COLO668 (cell line): ENCODE results near the gene DNAJC13.

Experiments
- DNase-seq: peaks from one replicate; lab custom pipeline; 2025; ENCODE audit not compliant: unreplicated experiment; lab: John Stamatoyannopoulos, UW

The DNAJC13 gene

DNA sequence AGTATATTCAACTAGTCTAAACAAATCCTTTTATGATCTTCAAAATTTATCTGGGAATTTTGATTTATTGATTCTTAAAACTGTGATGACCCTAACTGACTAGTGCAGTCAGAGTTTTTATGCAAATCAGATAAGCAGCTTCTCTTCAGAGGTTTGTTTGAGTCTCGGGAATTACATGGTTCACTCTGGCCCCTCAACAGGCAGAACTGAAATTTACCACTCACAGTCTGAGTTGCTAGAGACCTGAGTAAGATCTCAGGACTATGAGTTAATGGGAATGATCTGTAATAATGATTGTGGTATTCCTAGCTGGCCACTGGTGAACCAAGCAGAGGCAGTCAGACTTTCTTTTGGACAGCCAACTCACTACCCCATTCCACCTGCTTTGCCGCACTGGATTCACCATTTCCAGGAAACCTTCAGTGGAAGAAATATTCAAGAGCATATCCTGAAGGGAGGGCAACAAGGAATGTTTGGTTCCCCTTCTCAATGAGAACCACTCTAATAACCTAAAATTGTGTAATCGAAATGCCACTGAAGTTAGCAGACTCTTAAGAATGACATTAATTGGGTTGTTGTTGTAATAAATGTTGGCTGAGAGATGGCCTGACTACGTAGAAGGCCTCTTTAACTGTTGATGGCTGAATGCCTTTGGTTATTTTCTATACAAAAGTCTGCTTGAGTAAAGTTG is 11.5 kb upstream of the DNAJC13 start:
- DNase-seq, result no peak

DNA sequence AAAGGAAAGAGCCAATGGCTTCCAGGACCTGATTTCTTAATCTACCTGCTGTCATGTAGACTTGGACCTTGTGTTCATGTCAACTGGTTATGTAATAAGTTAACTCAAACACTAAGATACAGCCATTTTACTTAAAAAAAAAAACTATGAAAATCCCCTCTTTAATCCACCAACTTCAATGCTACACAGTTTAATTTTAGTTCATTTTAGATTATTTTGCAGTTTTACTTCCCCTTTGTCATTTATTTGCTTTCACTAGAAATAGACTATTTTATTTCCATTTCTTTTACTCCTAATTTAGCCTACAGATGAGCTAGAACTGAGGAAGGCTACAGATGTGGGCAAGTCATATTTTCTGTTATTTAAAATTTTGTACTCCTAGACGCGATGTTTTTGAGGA is 10.7 kb upstream of the DNAJC13 start:
- DNase-seq, result no peak

DNA sequence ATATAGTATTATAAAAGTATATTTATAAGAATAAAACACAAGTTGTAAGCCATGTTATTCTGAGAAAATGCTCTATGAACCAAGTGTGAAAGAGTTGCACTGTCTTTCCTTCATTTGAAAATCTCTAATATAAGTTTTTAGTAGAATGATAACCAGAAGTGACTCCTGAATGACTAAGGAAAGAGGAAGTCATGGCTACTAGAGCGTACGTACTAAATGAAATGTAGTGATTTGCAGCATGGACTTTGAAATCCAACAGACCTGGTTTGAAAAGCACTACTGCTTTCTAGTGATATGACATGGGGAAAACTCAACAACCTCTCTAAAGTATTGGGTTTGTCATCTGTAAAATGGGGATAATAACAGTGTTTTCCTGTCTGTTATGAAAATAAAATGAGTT is 10.3 kb upstream of the DNAJC13 start:
- DNase-seq, result no peak

DNA sequence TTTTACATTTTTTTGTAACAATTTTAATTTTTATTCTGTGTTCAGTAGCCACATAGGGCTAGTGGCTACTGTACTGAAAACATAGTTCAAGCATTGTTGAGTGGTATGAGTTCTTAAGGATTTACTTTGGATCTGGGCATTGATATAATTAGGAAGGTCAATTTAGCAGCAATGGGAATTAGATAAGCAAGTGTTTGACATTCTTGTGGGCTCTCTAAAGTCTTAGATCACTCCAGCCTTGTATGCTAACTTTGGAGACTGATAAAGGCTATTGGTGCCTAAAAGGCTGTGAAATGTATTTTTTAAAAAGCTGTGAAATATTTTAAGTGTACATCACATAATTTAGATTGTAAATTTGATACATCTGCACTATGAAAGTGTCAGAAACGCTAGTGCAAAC is 2.5 kb upstream of the DNAJC13 start:
- no peak for DNase-seq

DNA sequence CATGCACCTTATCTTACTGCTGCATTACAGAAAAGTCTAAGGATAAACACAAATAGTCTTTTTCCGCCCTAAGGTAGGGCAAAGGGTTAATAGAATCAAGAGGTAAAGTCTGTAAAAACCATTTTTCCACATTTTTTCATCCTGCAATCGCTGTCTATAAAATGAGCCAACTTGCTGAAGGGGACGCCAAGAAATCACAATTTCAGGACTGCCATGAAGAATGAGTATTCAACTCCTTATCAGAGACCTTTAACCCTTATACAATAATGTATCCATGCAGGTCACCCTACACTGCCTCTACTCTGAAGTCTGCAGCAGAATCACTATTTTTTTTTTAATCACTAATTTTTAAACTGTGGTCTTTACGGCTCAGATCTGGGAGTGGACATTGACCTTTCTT is 1.1 kb upstream of the DNAJC13 start:
- DNase-seq, result no peak

DNA sequence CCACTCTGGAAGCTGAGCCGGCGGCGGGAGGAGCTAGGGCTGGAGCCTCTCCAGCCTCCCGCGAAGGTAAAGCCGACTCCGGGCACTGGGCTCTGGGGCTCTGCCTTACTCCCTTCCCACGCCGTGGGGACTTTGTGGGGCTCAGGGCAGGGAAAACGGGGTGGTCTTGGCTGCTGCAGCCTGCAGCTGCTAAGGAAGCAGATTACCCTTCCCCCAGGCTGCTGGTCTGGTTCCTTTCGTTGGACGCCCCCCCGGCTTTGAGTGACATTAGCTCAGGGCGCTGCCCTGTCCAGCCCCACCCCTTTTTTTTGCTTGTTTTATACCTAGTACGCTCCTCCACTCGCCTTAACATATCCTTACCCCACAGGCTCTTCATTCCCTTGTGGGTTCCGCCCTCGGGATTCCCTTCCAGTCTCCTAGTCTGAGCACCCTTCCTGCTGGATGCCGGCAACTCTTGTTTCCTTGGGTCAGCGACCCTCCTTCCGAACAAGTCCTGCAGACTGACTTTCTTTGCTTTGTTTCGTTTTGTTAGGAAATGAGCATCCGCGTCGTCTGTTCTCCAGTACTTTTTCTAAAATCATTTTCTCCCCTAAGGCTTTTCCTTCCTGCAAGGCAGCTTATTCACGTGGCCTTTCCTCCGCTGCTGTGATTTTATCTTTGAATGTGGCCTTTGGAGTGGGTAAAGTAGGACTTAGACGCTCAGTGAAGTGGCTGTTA is 551 bp downstream of the DNAJC13 start:
- peak; percentile 33 for DNase-seq

DNA sequence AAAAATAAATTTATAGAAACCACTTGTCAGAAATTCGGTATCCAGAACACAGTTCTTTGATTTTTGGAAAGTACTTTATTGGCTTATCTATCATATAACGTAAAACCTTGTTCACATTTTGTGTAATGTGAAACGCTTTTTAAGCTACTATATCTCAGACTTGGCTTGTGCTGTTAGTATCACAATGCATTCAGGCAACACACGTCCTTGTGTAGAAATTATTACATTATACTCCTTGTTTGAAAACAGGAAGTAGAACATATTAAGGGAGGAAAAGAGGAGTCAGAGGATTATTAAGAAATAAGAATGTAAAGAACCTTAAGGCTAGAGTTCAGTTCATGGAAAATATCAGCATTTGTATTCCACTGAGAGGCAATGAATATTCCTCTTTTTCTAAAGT is 1.6 kb downstream of the DNAJC13 start:
- DNase-seq, result no peak

DNA sequence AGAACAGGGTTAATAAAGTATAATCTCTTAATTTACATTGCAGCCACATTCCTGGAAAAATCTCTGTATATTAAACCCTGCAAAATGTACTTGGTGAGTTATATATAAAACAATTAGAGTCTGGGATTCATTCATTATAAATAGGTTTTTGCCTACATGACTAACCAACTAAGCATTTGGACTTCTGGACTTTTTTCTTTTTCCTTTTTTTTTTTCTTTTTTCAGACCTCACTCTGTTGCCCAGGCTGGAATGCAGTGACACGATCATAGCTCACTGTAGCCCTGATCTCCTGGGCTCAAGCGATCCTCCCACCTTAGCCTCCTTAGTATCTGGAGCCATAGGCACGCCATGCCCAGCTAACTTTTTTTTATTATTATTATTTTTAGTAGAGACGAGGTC is 4.5 kb downstream of the DNAJC13 start:
- DNase-seq, result no peak

DNA sequence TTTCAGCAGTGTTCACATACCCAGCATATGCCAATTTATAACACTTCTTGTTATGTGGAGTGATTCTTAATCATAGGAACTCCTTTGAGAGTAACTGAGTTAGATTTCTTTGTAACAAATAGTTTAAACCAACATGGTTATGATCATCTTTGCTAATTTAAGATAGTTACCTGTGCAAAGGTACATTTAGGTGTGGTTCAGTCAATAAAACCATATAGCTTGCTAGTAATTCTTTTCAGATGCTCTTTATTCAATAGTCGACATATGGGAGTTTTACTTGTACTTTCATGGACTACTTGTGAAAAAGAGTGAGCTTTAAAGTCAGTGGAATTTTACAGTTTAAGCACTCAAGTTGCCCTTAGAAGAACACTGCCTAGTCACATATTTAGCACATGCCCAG is 5.2 kb downstream of the DNAJC13 start:
- no peak for DNase-seq

DNA sequence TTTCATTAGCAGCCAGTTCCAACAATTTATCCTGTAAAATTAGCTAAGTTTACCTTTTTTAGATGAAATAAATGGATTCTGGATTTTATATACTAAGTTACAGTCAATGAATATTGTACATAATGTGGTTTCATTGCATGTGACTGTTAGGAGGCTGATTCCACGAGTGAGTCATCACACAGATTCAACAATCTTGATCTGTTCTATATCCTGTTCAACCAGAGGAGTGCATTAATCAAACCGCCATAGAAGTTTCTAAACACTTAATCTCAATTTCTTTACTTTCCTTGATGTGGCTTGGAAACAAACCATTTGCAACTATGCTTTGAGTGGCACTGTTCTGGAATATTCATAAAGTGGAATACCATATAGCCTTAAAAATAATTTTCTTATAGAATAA is 15.3 kb downstream of the DNAJC13 start:
- no peak for DNase-seq

DNA sequence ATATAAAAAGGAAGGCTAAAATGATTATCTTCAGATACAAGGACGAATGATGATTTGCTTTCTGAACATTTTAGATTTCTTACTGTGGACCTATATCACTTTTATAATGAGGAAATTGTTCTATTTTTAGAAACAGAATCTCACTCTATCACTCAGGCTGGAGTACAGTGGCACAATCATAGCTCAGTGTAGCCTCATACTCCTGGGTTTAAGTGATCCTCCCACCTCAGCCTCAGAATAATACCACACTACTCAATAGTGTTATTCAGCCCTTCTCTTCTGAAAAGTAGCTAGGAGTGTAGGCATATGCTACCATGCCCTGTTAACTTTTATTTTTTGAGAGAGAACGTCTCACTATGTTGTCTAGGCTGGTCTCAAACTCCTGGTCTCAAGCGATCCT is 15.8 kb downstream of the DNAJC13 start:
- no peak for DNase-seq

DNA sequence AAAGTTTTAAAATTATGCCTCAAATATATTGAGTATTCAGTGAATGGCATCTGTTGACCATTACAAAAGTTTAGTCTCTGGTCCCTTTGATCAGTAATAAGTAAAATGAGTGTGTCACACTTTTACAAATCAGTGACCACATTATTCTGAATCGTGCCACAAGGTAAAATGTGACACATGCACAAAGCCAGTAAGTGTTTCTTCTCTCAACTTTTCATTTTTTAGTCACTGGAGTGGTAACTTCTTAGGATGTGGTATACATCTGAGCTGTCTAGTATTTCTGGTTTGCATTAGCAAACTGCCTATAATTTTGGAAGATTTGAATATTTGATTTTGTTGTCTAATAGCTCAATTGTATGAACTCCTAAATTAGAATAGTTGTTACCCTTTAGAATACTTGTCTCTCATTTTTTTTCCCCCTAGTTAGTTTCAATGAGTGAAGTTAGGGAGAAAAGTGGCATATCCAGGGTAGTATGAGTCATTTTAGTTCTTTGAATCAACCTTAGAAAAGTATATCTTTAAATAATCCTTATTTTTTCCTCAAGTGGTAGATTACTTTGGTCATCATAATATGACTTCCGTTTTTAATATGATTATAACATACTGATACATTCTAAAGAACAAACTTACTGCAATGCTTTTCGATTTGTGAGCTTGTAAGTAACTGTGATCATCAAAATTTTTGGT is 18.1 kb downstream of the DNAJC13 start:
- no peak for DNase-seq

DNA sequence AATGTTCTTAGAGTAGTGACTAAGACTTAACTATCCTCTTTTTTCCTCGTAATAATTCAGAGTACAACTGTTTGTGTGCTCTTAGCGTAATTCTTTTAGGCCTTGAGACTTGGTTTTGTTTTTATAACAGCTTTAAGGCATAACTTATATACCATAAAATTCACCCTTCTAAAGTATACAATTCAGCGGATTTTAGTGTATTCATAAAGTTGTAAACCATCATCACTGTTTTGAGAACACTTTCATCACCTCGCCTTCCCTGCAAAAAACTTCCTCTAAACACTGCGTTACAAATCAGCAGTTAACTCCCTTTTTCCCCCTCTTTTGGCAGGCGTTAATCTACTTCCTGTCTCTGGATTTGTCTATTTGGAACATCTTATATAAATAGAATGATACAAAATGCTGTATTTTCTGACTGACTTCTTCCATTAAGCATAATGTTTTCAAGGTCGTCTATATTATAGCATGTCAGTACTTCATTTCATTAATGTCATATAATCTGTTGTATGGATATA is 18.7 kb downstream of the DNAJC13 start:
- no peak for DNase-seq

DNA sequence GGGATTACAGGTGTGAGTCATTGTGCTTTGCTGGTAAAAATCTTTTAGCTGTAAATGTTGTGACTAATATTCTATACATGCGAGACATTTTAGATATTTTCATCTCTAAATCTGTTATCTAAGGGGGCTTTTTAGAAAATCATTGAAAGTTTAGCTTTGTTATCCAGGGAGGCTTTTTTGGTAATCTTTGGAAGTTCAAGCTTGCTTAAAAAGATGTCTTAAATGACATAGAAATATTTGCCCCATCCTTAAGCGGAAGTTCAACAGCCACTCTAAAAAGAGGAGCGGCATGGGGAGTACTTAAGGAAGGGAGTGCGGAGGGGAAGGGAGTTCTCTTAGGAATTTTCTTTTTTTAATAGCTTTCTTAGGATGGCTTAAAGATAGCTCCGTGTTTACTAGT is 26.1 kb downstream of the DNAJC13 start:
- no peak for DNase-seq

DNA sequence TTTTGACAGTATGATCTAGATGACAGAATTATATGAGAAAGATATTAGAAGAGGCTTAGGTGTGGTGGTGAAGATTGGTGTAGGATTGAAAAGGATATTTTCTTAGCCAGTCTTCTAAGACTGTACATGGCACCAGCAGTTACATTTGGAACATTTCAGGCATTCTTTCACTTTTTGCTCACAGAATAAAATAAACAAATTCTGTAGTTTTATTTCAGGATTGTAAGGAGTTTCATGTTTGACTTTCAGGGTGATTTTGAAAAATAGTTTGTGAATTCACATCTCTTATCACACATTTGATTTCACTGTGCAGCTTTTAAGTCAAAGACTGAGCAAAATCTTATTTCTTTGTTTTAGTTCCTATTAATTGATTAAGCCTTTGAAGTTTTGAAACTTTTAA is 27.1 kb downstream of the DNAJC13 start:
- DNase-seq, result no peak

DNA sequence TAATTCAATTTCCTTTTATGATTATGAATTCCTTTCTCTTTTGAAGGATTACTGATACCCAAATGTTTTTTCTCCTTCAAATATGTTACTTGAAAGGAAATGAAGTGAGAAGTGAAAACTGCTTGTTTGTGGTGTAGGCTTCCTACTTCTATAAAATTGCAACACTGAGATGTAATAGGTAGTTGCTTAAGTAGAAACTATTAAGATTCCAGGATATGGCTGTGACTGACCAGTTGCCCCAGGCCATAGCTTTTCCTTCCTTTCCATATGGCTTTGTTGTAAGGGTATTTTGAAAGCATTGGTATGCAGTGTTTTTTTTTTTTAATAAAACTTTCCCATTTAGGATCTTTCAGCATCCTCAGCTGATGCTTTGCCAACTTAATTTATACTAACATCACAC is 28.5 kb downstream of the DNAJC13 start:
- no peak for DNase-seq

DNA sequence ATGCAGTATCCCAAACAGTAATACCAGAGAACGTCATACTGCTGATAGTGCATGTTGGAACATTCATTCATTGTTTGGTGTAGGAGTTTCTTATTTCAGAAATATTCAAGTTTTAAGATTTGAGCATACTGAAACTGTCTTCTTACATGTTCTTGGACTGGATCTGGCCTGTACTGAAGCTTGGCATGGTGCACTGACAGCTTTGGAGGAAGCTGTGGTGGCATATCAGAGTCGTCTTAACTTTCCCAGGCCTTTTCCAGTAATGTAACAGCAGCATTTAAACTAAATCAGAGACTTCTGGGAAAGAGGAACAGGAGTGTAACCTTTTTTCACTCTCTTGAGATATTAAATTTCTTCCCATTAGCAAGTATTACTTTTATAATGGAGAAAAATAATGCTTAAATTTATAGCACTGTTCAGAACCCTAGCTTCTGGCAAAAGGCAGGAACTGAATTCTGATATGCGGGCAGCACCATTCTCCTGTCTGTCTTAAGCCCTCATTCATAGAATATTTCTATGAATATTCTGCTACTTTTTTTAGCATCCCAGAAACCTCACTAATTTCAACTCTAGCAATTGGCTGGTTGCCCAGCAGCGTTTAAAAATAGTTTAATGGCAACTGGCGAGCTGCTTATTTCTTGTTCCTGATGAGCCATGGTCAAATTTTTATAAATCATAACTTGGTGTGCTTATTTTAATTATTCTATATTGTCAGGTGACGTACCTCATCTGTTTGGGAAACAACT is 31.1 kb downstream of the DNAJC13 start:
- no peak for DNase-seq

DNA sequence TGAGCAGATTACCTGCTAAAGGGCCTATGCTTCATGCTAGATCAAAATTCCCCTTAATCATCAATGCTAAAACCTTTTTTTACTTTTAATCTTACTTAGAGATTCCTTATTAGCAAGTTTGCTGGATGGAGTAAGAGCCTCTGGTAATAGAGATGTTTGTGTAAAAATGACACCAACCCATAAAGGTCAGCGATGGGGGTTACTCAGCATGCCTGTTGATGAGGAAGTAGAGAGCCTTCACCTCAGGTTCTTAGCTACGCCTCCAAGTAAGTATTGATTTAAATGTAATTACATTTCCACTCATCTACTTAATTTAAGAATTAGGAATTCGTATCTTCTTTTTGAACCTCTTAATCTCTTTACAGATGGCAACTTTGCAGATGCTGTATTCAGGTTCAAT is 38.8 kb downstream of the DNAJC13 start:
- DNase-seq, result no peak

DNA sequence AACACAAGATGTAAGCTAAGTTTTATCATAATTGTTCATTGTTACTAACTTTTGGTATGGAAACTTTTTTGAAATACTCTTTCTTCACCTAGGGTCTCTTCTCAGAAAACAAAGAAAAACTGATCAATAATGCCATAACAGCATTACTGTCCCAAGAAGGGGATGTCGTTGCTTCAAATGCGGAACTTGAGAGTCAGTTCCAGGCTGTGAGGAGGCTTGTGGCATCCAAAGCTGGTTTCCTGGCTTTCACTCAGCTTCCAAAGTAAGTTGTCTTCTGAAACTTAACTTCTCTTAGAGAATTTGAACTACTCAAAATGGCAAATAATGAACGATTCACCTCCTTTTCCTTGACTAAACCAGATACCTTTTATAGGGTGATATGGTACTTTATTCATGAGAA is 39.3 kb downstream of the DNAJC13 start:
- DNase-seq, result no peak

DNA sequence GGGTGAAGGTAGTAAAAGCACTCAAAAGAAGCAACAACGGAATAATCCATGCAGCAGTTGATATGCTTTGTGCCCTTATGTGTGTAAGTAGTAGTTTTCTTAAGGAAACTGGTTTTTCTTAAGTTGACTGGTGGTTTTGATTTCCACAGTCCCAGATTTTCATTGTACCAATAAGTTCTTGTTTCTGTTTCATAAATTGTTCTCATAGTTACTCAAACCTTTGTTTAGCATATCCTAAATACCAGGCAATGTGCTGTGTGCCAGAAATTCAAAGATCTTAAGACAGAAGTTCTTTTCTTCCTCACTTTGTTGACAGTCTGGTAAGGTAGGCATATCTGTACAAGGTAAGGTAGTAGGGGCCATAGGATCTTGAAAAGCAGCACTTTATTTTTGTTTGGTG is 40.0 kb downstream of the DNAJC13 start:
- DNase-seq, result no peak

DNA sequence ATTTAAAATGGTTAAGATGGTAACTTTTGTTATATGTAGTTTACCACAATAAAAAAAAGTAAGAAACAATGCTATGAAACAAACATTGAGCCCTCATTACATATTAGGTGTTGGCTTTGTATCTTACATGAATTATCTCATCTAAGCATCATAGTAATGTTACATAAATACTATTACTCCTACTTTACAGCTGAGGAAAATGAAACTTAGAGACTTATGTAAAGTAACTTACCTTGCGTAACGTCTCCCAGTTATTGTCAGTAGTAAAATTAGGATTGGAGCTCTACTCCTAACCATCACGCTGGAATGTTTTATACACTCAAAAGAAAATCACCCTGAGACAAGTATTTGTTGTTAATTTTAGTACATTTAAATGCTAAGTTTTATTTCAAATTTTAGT is 42.2 kb downstream of the DNAJC13 start:
- DNase-seq, result no peak

DNA sequence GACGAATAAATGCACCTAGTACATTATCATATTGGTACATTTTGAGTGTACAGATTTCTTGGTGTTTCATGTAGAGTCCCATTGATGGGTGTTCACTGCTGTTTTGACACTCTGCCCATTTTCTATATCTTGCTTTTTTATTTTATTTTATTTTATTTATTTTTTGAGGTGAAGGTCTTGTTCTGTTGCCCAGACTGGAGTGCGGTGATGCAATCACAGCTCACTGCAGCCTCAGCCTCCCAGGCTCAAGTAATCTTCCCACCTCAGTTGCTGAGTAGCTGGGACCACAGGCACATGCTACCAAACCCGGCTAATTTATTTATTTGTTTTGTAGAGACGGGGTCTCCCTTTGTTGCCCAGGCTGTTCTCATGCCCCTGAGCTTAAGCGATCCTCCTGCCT is 44.2 kb downstream of the DNAJC13 start:
- DNase-seq, result no peak
